GM21529 (cell line): Measurements from ENCODE around the gene MORN3.

ENCODE experiments used
- ATAC-seq: cut with Tn5 transposase; IDR thresholded peaks from one replicate; pipeline ENCODE4 v1.9.1; 2021; ENCODE audit not compliant: unreplicated experiment

Gene MORN3

DNA sequence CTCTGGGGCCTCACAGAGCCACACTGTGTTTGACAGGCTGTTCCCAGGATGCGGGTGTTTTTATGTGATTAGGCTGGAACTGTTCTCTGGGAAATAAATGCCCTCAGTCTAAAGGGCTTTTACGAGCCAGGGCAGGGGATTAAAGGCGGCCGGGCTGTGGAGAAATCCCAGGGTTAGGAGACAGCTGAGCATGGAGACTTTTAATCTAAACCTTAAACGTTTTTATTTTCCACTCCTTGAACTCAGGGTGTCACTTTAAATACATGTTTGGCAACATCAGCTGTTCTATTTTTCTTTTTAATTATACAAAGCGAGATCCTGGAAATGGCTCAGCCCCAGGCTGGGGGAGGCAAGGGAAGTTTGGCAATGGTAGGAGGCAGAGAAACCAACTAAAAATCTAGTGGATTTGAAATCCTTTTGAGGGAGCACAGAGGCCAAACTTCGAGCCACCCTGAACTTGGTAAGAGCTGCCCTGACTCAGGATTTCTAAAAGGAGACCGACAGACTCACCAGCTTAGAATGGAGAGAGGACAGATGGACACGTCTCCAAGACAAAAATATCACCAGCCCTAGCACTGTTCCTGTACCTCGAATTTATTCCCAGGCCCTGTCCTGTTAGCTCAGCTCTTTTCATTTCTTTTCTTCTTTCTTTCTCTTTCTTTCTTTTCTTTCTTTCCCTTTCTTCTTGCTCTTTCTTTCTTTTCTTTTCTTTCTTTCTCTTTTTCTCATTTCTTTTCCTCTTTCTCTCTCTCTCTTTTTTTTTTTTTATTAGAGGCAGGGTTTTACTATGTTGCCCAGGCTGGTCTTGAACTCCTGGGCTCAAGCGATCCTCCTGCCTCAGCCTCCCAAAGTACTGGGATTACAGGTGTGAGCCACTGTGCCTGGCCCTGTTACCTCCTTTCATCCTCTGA, 59.0 kb downstream of the MORN3 start:
- ATAC-seq, result no peak

DNA sequence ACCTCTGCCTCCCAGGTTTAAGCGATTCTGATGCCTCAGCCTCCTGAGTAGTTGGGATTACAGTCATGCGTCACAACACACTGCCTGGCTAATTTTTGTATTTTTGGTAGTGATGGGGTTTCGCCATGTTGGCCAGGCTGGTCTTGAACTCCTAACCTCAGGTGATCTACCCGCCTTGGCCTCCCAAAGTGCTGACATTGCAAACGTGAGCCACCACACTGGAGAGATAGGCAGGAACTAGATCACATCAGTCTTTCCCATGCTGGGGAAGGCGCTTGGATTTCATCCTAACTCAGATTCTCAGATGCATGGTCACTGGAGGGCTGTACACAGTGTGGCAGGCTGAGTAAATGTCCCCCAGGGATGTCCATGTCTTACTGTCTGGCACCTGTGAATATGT, 61.2 kb downstream of the MORN3 start:
- no peak for ATAC-seq

DNA sequence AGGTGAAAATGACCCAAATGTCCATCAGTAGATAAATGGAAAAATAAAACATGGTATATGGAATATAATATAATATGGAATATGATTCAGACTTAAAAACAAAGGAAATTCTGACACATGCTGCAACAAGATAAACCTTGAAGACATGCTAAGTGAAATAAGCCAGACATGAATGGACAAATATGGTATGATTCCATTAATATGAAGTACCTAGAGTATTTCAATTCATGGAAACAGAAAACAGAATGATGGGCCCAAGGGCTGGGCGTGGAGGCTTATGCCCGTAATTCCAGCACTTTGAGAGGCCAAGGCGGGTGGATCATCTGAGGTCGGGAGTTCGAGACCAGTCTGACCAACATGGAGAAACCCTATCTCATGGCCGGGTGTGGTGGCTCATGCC, 65.9 kb downstream of the MORN3 start:
- no peak for ATAC-seq

DNA sequence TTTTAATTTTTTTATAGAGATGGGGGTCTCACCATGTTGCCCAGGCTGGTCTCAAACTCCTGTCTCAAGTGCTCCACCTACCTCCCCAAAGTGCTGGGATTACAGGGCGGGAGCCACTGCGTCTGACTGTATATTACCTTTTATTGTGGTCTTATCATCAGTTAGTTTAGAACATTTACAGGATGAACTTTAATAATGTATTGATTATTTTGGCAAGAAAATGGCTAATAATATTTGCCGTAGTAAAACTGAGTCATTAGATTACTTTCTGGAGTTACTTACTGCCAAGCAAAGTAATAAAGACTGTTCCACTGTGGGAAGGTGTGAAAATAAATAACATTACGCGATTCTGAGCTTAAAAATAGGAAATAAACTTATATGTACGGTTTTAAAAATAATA, 66.7 kb downstream of the MORN3 start:
- ATAC-seq, result no peak

DNA sequence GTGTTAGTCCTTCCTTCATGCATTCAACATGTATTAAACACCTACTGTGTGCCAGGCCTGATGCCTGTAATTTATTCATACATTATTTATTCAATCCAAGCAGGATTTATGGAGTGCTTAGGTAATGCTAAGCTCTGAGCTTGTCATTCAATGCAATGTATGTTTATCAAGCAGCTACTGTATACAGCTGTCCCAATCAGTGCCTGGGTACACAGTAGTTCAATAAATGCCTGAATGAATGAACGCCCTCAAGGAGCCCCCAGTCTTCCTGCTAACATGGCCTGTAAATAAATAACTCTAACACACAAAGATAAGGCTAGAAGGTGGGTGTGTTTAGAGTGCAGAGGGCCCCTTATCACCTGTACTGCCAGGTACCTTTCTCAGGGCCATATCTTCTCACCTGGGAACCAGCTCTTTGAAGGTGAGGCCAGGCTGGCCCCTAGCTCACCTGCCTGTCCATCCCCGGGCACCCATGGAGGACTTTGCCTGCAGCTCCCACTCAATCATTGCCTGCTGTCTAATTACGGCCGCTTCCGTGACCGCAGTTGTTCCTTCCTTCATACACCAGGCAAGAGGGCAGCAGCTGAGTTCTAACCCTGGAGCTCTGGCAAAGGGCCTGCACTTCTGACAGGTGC, 68.6 kb downstream of the MORN3 start:
- no peak for ATAC-seq
